Brain pericyte (primary cell): ENCODE results near the gene FBXW7.
"Not testable (repeated sequence)": the region's sequence is repeated elsewhere in the genome, so short reads cannot be mapped to it uniquely, and the experiment has no call there.

Experiments used
- DNase-seq: peaks from one replicate; pipeline ENCODE4 v3.0.0-alpha.2; 2012; ENCODE audit warnings: low read depth, low spot score

Gene FBXW7

GRCh38 chr4:152535903-152536544 is at the start of gene FBXW7:
Gene FBXW7, minus strand, starts transcription at chr4:152536092. Its CDS starts 124,289 bp downstream, at chr4:152411803.
- DNase-seq = peak; percentile 94

GRCh38 chr4:152585023-152585441 is 49.1 kb upstream of the FBXW7 start:
- DNase-seq = no peak

- DNase-seq = no peak
These were observed 45.8 kb upstream of the FBXW7 start for GRCh38 chr4:152581536-152582160.

GRCh38 chr4:152579916-152580315 is 44.0 kb upstream of the FBXW7 start:
- no peak for DNase-seq

- no peak for DNase-seq
These were observed 43.3 kb upstream of the FBXW7 start for GRCh38 chr4:152579107-152579764.

- DNase-seq = no peak
These were observed 42.8 kb upstream of the FBXW7 start for GRCh38 chr4:152578670-152579069.

GRCh38 chr4:152577708-152578396 is 42.0 kb upstream of the FBXW7 start:
- no peak for DNase-seq

GRCh38 chr4:152575533-152575932 is 39.6 kb upstream of the FBXW7 start:
- no peak for DNase-seq

GRCh38 chr4:152573861-152574260 is 38.0 kb upstream of the FBXW7 start:
- no peak for DNase-seq

GRCh38 chr4:152572417-152573086 is 36.7 kb upstream of the FBXW7 start:
- DNase-seq = no peak

GRCh38 chr4:152571770-152572169 is 35.9 kb upstream of the FBXW7 start:
- DNase-seq = no peak

- no peak for DNase-seq
These were observed 35.4 kb upstream of the FBXW7 start for GRCh38 chr4:152571296-152571695.

GRCh38 chr4:152565333-152565732 is 29.4 kb upstream of the FBXW7 start:
- DNase-seq = no peak

GRCh38 chr4:152564336-152564735 is 28.4 kb upstream of the FBXW7 start:
- DNase-seq = no peak

GRCh38 chr4:152563209-152563608 is 27.3 kb upstream of the FBXW7 start:
- no peak for DNase-seq

- no peak for DNase-seq
These were observed 23.7 kb upstream of the FBXW7 start for GRCh38 chr4:152559641-152560040.

GRCh38 chr4:152558396-152558795 is 22.5 kb upstream of the FBXW7 start:
- DNase-seq = no peak

- DNase-seq = no peak
These were observed 20.9 kb upstream of the FBXW7 start for GRCh38 chr4:152556834-152557233.

- DNase-seq = no peak
These were observed 20.4 kb upstream of the FBXW7 start for GRCh38 chr4:152556283-152556682.

GRCh38 chr4:152554742-152555141 is 18.9 kb upstream of the FBXW7 start:
- DNase-seq = no peak

GRCh38 chr4:152550687-152551086 is 14.8 kb upstream of the FBXW7 start:
- DNase-seq = not testable (repeated sequence)

- DNase-seq = no peak
These were observed 9.2 kb upstream of the FBXW7 start for GRCh38 chr4:152545088-152545487.
